SK-MEL-5 (cell line): ENCODE measurements around the gene SEMA7A. TPM values are rescaled to one million over a fixed set of nuclear protein-coding genes. Genes with fewer than 3 reads are reported as not detected.
A peak's percentile ranks its signal among the peaks of the same experiment; 100 is the strongest.

Source experiments
- DNase-seq: peaks from one replicate; pipeline ENCODE4 v3.0.0-alpha.2; 2016; ENCODE audit warnings: low read depth, low spot score
- in situ Hi-C: cut with HindIII; loops from 2 replicates; pipeline ENCODE4 v1.10.0; 2016; ENCODE audit warnings: low sequenced_read_pairs, high pct_unique_total_duplicates, low pct_unique_long_range_greater_than_20kb
- total RNA-seq: library from RNA; depleted of rRNA; stranded (reverse); fragments of >200 nt; shearing (Covaris generic); gene quantifications from 2 replicates; pipeline ENCODE4 v1.2.3, GENCODE V29; 2014

The SEMA7A gene
- total RNA-seq, 1 experiment from 2014 or later, result 15.5 TPM

- no peak for DNase-seq
- in situ Hi-C loops, result no loop called here
These were observed 742 bp upstream of the SEMA7A start for GRCh38 chr15:74434263-74435136.

GRCh38 chr15:74432968-74433591 lies 678 bp downstream of the SEMA7A start:
- in situ Hi-C loops, result no loop called here
- DNase-seq, result no peak

GRCh38 chr15:74432271-74432967 lies 1.3 kb downstream of the SEMA7A start:
- DNase-seq, result no peak
- in situ Hi-C loops, result no loop called here

GRCh38 chr15:74431645-74432044 lies 2.1 kb downstream of the SEMA7A start:
- DNase-seq, result no peak
- in situ Hi-C loops, result no loop called here

GRCh38 chr15:74431116-74431515 lies 2.6 kb downstream of the SEMA7A start:
- no peak for DNase-seq
- in situ Hi-C loops, result no loop called here

GRCh38 chr15:74430510-74430951 lies 3.2 kb downstream of the SEMA7A start:
- no peak for DNase-seq
- in situ Hi-C loops, result no loop called here

GRCh38 chr15:74429781-74430400 lies 3.9 kb downstream of the SEMA7A start:
- in situ Hi-C loops, result no loop called here

GRCh38 chr15:74428970-74429780 lies 4.6 kb downstream of the SEMA7A start:
- DNase-seq, result no peak
- in situ Hi-C loops, result no loop called here

More at GRCh38 chr15:74429781-74430400, 3.9 kb downstream of the SEMA7A start:
- DNase-seq, result no peak

- in situ Hi-C loops, result no loop called here
These were observed 5.3 kb downstream of the SEMA7A start for GRCh38 chr15:74428442-74428787.

GRCh38 chr15:74427607-74428441 lies 5.9 kb downstream of the SEMA7A start:
- in situ Hi-C loops, result no loop called here

More at GRCh38 chr15:74428442-74428787, 5.3 kb downstream of the SEMA7A start:
- DNase-seq, result no peak

GRCh38 chr15:74426404-74427281 lies 7.1 kb downstream of the SEMA7A start:
- DNase-seq, result peak; percentile 83
- in situ Hi-C loops, result no loop called here

More at GRCh38 chr15:74427607-74428441, 5.9 kb downstream of the SEMA7A start:
- DNase-seq, result no peak

GRCh38 chr15:74425630-74426029 lies 8.1 kb downstream of the SEMA7A start:
- no peak for DNase-seq
- in situ Hi-C loops, result no loop called here

GRCh38 chr15:74424901-74425528 lies 8.7 kb downstream of the SEMA7A start:
- in situ Hi-C loops, result no loop called here
- DNase-seq, result no peak

GRCh38 chr15:74423431-74424257 lies 10.1 kb downstream of the SEMA7A start:
- in situ Hi-C loops, result no loop called here
- DNase-seq, result no peak
